ENCODE data around the gene ZFHX3. TPM values are rescaled to one million over a fixed set of nuclear protein-coding genes. Genes with fewer than 3 reads are reported as not detected.

Gene ZFHX3, protein sequence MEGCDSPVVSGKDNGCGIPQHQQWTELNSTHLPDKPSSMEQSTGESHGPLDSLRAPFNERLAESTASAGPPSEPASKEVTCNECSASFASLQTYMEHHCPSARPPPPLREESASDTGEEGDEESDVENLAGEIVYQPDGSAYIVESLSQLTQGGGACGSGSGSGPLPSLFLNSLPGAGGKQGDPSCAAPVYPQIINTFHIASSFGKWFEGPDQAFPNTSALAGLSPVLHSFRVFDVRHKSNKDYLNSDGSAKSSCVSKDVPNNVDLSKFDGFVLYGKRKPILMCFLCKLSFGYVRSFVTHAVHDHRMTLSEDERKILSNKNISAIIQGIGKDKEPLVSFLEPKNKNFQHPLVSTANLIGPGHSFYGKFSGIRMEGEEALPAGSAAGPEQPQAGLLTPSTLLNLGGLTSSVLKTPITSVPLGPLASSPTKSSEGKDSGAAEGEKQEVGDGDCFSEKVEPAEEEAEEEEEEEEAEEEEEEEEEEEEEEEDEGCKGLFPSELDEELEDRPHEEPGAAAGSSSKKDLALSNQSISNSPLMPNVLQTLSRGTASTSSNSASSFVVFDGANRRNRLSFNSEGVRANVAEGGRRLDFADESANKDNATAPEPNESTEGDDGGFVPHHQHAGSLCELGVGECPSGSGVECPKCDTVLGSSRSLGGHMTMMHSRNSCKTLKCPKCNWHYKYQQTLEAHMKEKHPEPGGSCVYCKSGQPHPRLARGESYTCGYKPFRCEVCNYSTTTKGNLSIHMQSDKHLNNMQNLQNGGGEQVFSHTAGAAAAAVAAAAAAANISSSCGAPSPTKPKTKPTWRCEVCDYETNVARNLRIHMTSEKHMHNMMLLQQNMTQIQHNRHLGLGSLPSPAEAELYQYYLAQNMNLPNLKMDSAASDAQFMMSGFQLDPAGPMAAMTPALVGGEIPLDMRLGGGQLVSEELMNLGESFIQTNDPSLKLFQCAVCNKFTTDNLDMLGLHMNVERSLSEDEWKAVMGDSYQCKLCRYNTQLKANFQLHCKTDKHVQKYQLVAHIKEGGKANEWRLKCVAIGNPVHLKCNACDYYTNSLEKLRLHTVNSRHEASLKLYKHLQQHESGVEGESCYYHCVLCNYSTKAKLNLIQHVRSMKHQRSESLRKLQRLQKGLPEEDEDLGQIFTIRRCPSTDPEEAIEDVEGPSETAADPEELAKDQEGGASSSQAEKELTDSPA (N-terminal part only)
- 4.3 and 4.7 TPM in 2 replicates for total RNA-seq

GRCh38 chr16:73047536-73048291, at the start of gene ZFHX3:
Gene ZFHX3, minus strand, starts transcription at chr16:73048128. Its CDS starts 87,983 bp downstream, at chr16:72960145.

